Uterus (tissue), 2 donors: ENCODE results near the gene LRBA.

Experiments used
- CTCF ChIP-seq, 4 experiments: fragments of 200-600 bp in 2 of 4; fragments of 450-650 bp in 2 of 4; sonication (generic) in 2 of 4; IDR thresholded peaks; one replicate each; pipeline ENCODE4 v1.5.1; 2016 to 2019; ENCODE audit warnings: antibody characterized with exemption in 4 of 4, mild to moderate bottlenecking in 2 of 4, moderate library complexity in 1 of 4
- POLR2A ChIP-seq, 2 donors: fragments of 450-650 bp; IDR thresholded peaks; one replicate each; pipeline ENCODE4 v1.6.1; 2016; ENCODE audit warnings: antibody characterized with exemption in 2 of 2, mild to moderate bottlenecking in 1 of 2, moderate library complexity in 1 of 2

DNA sequence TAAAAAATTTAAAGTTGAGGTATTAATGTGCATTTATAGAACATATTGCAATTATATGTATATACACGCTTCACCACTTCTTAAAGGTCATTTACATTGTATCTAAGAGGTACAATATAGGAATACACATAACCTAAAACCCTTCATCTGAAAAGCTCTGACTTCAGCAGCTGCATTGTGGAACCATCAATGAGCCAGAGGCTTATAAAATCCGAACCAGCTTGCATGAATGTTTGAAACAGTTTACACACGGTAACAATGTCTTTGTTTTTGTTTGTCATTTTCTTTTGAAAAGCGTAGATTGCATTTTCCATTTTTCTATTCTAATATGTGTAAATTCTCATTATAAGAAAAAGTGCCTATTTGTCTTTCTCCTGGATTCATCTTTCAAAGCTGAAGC, 715.3 kb downstream of the LRBA start:
- TF ChIP-seq CTCF (IDR thresholded peaks at IDR 0.05) (no peak), POLR2A (IDR thresholded peaks at IDR 0.05) (no peak)
